CD4-positive, alpha-beta T cell (primary cell): ENCODE results near the gene NAT10. TPM values are rescaled to one million over a fixed set of nuclear protein-coding genes. Genes with fewer than 3 reads are reported as not detected.

Experiments
- ATAC-seq: fragments of 200-7000 bp; cut with Tn5 transposase; one replicate; pipeline ENCODE4 v1.10.0; 2022; ENCODE audit warnings: mild to moderate bottlenecking; ENCODE audit not compliant: poor library complexity
- CTCF ChIA-PET: fragments of 350-600 bp; sonication (Branson Sonifier 250); formaldehyde crosslinking; loops from one replicate; lab custom pipeline; 2021; ENCODE audit warnings: antibody characterized with exemption, inconsistent platforms; lab: Charles Lee
- POLR2A ChIA-PET: fragments of 350-600 bp; sonication (Branson Sonifier 250); formaldehyde crosslinking; loops from one replicate; lab custom pipeline; 2021; ENCODE audit warnings: antibody characterized with exemption, inconsistent platforms; lab: Charles Lee
- DNase-seq, 14 experiments: peaks; one replicate each; pipeline ENCODE4 v3.0.0-alpha.2; 2013 to 2020; ENCODE audit warnings: mixed read lengths in 2 of 14
- H3K27ac ChIP-seq, 2 donors: one replicate each; pipeline versions ENCODE4 v1.5.1 to v1.7.0; 2013; ENCODE audit warnings: low read length in 2 of 2, low read depth in 1 of 2, mild to moderate bottlenecking in 1 of 2
- H3K27me3 ChIP-seq, 2 experiments: 1 replicate in 1 of 2; 2 replicates in 1 of 2; pipeline versions ENCODE4 v1.6.1 to v1.7.0; 2013; ENCODE audit warnings: low read length in 2 of 2, control low read depth in 1 of 2, mild to moderate bottlenecking in 1 of 2, moderate library complexity in 1 of 2; ENCODE audit not compliant: insufficient read depth in 2 of 2, control insufficient read depth in 1 of 2
- H3K36me3 ChIP-seq: one replicate; pipeline ENCODE4 v1.6.1; 2013; ENCODE audit warnings: low read length, control low read depth; ENCODE audit not compliant: insufficient read depth
- H3K4me1 ChIP-seq: one replicate; pipeline ENCODE4 v1.6.1; 2013; ENCODE audit warnings: low read length, control low read depth; ENCODE audit not compliant: insufficient read depth
- H3K4me3 ChIP-seq: one replicate; pipeline ENCODE4 v1.5.1; 2013; ENCODE audit warnings: mild to moderate bottlenecking, low read length, moderate library complexity
- H3K9me3 ChIP-seq, 2 experiments: 1 replicate in 1 of 2; 2 replicates in 1 of 2; pipeline versions ENCODE4 v1.6.1 to v1.7.0; 2013; ENCODE audit warnings: low read length in 2 of 2, mild to moderate bottlenecking in 2 of 2, control low read depth in 1 of 2, moderate library complexity in 1 of 2; ENCODE audit not compliant: control insufficient read depth in 1 of 2, insufficient read depth in 1 of 2
- H3K27ac Mint-ChIP-seq: one replicate; pipeline ENCODE4 v1.8.0; 2020; ENCODE audit warnings: mixed read lengths
- H3K27me3 Mint-ChIP-seq: one replicate; pipeline ENCODE4 v1.8.0; 2021; ENCODE audit warnings: mixed read lengths
- H3K36me3 Mint-ChIP-seq: one replicate; pipeline ENCODE4 v1.8.0; 2021; ENCODE audit warnings: low read depth, mixed read lengths
- H3K4me1 Mint-ChIP-seq: one replicate; pipeline ENCODE4 v1.8.0; 2021; ENCODE audit warnings: low read depth, mixed read lengths
- H3K4me3 Mint-ChIP-seq: one replicate; pipeline ENCODE4 v1.8.0; 2020; ENCODE audit warnings: mild to moderate bottlenecking, mixed read lengths
- H3K9me3 Mint-ChIP-seq: one replicate; pipeline ENCODE4 v1.8.0; 2020; ENCODE audit warnings: mixed read lengths
- CTCF ChIP-seq: fragments of 200-600 bp; IDR thresholded peaks from one replicate; pipeline ENCODE4 v1.8.0; 2022; ENCODE audit warnings: antibody characterized with exemption, mild to moderate bottlenecking
- intact Hi-C, 2 experiments: fragments of 100-400 bp; cut with DNase I in 1 of 2; cut with micrococcal nuclease in 1 of 2; formaldehyde crosslinking; loops; one replicate each; pipeline versions ENCODE4 v1.15.1 to v1.9.0; 2023 to 2025; cut with DNase I, micrococcal nuclease
- total RNA-seq, 174 experiments: library from RNA in 2 of 174; stranded (reverse) in 2 of 174; gene quantifications; one replicate each; pipeline ENCODE4 v1.2.3 and lab custom pipeline; 2021 to 2026

The NAT10 gene
- total RNA-seq, 2 experiments from 2014 or later: 50.1 to 55.6 TPM

GRCh38 chr11:34149786-34150185 is 44.4 kb downstream of the NAT10 start:
- peaks cover 5% of the 10 kb centered on the region for H3K4me1 Mint-ChIP-seq
- ATAC-seq (no peak), DNase-seq (peak in 3 of 14 experiments; percentile 19 to 35 (median 31))
- TF ChIP-seq CTCF: no peak
- H3K4me3 Mint-ChIP-seq: no peak overlapping the region
- CTCF ChIA-PET: interaction anchor here (1.0 kb wide), 1 partner anchor 25 kb away, joined by 3 read pairs; no protein-coding TSS in a partner anchor
- Histone ChIP-seq H3K27ac (no peak overlapping the region), H3K9me3 (no peaks in the 10 kb centered on the region), H3K4me1 (no peaks in the 10 kb centered on the region), H3K36me3 (peaks cover 54% of the 10 kb centered on the region), H3K4me3 (no peak overlapping the region), H3K27me3 (no peaks in the 10 kb centered on the region)
- H3K36me3 Mint-ChIP-seq: peaks cover 43% of the 10 kb centered on the region
- no peak overlapping the region for H3K27ac Mint-ChIP-seq
- intact Hi-C loops: no loop called here
- H3K27me3 Mint-ChIP-seq: no peaks in the 10 kb centered on the region
- H3K9me3 Mint-ChIP-seq: no peaks in the 10 kb centered on the region
- POLR2A ChIA-PET: no interaction called here

- Mint-ChIP-seq H3K27me3 (no peaks in the 10 kb centered on the region), H3K36me3 (peaks cover 35% of the 10 kb centered on the region), H3K4me1 (peaks cover 5% of the 10 kb centered on the region), H3K4me3 (no peak overlapping the region), H3K9me3 (no peaks in the 10 kb centered on the region), H3K27ac (no peak overlapping the region)
- ChIA-PET POLR2A (no interaction called here), CTCF (interaction anchor here (1.0 kb wide), 1 partner anchor 24 kb away, joined by 3 read pairs; no protein-coding TSS in a partner anchor)
- H3K27ac ChIP-seq: no peak overlapping the region
- H3K4me3 ChIP-seq: no peak overlapping the region
- no peak for TF ChIP-seq CTCF
- no peak for ATAC-seq
- no peaks in the 10 kb centered on the region for H3K9me3 ChIP-seq
- no peaks in the 10 kb centered on the region for H3K4me1 ChIP-seq
- H3K27me3 ChIP-seq: no peaks in the 10 kb centered on the region
- intact Hi-C loops: no loop called here
- DNase-seq: no peak
- peaks cover 46% of the 10 kb centered on the region for H3K36me3 ChIP-seq
Observed at GRCh38 chr11:34150494-34151151, 45.2 kb downstream of the NAT10 start.

DNA sequence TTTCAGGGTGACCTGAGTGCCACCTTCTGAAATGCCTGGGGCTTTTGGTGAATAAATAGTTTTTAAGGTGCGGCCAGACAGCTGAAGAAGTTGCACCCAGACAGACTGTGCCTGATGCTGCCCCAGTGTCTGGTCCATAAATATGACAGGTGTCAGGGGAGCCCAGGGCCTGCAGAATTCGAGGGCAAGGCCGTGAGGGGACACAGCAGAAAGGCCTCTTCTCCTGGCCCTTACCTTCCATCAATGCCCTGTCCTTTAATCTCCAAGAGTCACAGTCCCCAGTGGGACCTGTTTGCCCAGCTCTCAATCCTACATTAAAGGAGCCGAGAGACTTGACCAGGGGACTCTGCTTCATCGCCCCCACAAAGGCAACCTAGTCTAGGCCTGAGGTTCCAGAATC is 45.7 kb downstream of the NAT10 start:
- intact Hi-C loops: no loop called here
- Mint-ChIP-seq H3K4me1 (peaks cover 5% of the 10 kb centered on the region), H3K4me3 (no peak overlapping the region), H3K27me3 (no peaks in the 10 kb centered on the region), H3K9me3 (no peaks in the 10 kb centered on the region), H3K36me3 (peaks cover 29% of the 10 kb centered on the region), H3K27ac (no peak overlapping the region)
- no peak overlapping the region for H3K4me3 ChIP-seq
- H3K9me3 ChIP-seq: no peaks in the 10 kb centered on the region
- H3K36me3 ChIP-seq: peaks cover 40% of the 10 kb centered on the region
- ATAC-seq: no peak
- CTCF ChIA-PET: no interaction called here
- DNase-seq: no peak
- no peaks in the 10 kb centered on the region for H3K27me3 ChIP-seq
- no peaks in the 10 kb centered on the region for H3K4me1 ChIP-seq
- POLR2A ChIA-PET: no interaction called here
- TF ChIP-seq CTCF: no peak
- no peak overlapping the region for H3K27ac ChIP-seq
